GM18858 (cell line): ENCODE results near the gene MAP1LC3B2.

Experiments used
- ATAC-seq: cut with Tn5 transposase; IDR thresholded peaks from one replicate; pipeline ENCODE4 v1.9.1; 2021; ENCODE audit not compliant: unreplicated experiment

MAP1LC3B2 gene

GRCh38 chr12:116610971-116611541 lies 51.9 kb downstream of the MAP1LC3B2 start:
- ATAC-seq = no peak

- ATAC-seq = no peak
These were observed 53.3 kb downstream of the MAP1LC3B2 start for GRCh38 chr12:116612436-116612835.

DNA sequence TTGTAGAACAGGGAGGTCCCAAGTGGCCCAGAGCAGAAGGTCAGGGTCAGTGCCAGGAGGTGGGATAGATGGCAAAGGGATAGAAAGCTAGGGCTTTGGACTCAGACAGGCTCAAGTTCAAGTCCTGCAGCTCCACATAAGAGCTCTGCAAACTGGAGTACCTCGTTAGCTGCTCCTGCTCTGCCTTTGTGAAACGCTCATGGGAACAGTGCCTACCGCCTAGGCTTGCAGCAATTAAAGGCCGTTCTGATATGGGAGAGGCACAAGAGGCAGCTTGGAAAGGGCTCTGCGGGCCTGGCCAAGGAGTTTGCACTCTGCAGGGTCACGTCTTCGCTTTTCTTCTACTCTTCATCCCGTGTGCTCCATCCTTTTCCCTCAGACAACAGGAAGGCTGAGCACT lies 54.1 kb downstream of the MAP1LC3B2 start:
- no peak for ATAC-seq

- no peak for ATAC-seq
These were observed 55.2 kb downstream of the MAP1LC3B2 start for GRCh38 chr12:116614194-116614915.

GRCh38 chr12:116615141-116615861 lies 56.1 kb downstream of the MAP1LC3B2 start:
- ATAC-seq = no peak

DNA sequence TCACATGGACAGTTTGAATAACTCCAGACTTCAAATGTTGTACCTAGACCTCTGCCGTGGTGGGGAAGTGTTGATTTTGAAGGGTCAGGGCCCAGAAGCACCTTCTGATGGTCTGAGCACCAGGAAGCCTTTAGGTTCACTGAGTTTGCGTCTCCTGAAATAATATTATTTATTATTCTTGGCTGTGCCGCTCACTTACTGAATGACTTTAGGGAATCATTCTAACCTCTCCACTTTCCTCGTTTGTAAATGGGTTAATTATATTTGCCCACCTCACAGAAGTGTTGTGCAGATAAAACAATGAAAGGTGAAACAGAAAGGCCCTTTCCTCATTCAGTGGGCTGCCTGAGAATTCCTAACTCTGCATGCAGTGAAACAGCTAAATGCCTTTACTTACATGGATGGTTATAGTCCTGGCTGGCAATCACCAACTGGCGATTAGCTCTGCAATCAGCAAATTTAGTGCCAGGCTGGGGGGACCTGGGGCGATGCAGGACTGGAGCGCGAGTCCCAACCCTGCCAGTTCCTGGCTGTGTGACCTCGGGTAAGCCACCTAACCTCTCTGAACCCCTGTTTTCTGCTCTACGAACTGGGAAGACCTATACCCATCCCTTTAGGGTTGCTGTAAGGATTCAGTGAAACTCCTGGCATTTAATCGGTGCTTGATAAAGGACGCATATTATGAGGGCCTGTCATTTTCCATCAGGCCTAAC lies 57.5 kb downstream of the MAP1LC3B2 start:
- ATAC-seq = no peak

GRCh38 chr12:116619246-116619645 lies 60.1 kb downstream of the MAP1LC3B2 start:
- ATAC-seq = no peak

- ATAC-seq = no peak
These were observed 60.9 kb downstream of the MAP1LC3B2 start for GRCh38 chr12:116620124-116620491.

DNA sequence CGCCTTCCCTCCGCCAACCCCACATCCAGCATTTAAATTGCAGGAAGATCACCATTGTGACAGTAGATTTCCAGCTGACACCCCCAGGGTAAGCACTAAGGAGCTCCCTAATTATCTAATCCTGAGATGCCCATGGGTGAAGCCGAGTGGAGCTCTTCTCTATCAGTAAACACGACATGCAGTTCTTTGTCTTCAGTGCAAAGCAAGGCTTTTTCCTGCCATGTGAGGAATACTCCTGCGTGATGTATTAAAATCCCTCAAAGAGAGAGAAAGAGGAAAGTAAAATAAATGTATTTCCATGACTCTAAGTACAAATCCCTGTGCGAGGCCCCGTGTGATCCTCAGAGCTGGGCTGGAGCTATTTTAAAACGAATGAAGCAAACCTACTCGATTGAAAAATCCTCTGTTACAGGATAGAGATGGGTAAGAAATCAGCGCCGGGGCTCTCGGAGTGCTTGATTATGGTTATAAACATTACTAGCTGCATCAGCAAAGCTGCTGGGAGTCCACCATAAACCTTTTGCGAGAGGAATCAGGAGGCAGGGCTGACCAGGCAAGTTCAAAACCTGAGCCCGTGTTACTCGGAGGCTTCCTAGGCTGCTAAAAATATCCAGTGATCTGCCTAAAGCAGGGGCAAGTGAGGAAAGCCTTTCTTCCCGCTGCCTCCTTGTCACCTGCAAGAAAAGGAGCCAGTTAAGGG lies 61.5 kb downstream of the MAP1LC3B2 start:
- ATAC-seq = no peak

GRCh38 chr12:116621194-116621593 lies 62.0 kb downstream of the MAP1LC3B2 start:
- ATAC-seq = no peak

DNA sequence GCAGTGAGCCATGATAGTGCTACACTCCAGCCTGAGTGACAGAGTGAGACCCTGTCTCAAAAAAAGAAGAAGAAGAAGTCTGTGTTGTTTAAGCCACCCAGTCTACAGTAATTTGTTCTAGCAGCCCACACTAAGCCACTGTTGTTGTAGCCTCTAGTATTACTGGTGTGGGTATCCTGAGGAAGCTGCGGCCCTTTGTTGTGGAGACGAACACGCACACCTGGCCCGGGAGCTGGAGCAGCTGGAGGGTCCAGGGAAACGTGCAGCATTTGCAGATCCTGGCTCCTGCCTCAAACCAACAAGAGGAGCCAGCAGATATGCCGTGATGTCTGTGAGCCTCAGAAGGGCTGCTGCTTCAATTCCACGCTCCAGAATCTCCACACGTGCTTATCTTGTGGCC lies 65.3 kb downstream of the MAP1LC3B2 start:
- ATAC-seq = no peak

- no peak for ATAC-seq
These were observed 67.0 kb downstream of the MAP1LC3B2 start for GRCh38 chr12:116626153-116626552.
